DOHH2 (cell line): ENCODE measurements around the gene JCHAIN.

ENCODE experiments used
- EZH2phosphoT487 ChIP-seq: fragments of 200-600 bp; sonication (generic); IDR thresholded peaks from 2 replicates; pipeline ENCODE4 v1.6.1; 2017; ENCODE audit warnings: borderline replicate concordance, mild to moderate bottlenecking, antibody characterized with exemption, low read length, moderate library complexity, mixed read lengths
- TF ChIP-seq, protein P1 (sequence below): fragments of 200-600 bp; sonication (generic); IDR thresholded peaks from one replicate; pipeline ENCODE4 v1.5.1; 2014; ENCODE audit warnings: antibody characterized with exemption, mild to moderate bottlenecking, low read depth, low read length; ENCODE audit not compliant: poor library complexity, severe bottlenecking

DNA sequence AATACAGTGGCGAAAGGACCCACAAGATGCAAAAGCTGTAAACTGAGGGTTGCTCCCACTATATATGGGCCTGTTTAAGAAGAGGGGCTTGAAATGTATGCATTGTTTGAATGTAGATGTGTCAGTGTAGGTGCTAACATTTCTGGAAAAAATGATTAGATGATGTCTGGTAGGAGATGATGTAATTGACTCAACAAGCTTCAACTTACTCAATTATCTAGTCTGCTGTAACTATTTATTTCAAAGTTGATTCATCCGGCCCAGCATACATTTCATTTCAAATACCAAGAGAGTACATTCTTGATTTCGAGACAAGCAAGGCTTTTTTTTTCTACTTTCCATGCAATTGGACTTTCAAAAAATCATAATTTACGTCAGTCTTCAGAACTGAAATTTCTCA, 47.0 kb downstream of the JCHAIN start:
- TF ChIP-seq, protein P1, sequence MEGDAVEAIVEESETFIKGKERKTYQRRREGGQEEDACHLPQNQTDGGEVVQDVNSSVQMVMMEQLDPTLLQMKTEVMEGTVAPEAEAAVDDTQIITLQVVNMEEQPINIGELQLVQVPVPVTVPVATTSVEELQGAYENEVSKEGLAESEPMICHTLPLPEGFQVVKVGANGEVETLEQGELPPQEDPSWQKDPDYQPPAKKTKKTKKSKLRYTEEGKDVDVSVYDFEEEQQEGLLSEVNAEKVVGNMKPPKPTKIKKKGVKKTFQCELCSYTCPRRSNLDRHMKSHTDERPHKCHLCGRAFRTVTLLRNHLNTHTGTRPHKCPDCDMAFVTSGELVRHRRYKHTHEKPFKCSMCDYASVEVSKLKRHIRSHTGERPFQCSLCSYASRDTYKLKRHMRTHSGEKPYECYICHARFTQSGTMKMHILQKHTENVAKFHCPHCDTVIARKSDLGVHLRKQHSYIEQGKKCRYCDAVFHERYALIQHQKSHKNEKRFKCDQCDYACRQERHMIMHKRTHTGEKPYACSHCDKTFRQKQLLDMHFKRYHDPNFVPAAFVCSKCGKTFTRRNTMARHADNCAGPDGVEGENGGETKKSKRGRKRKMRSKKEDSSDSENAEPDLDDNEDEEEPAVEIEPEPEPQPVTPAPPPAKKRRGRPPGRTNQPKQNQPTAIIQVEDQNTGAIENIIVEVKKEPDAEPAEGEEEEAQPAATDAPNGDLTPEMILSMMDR: no peak
- TF ChIP-seq EZH2phosphoT487: no peak
